ENCODE measurements around the gene HDGFL1.

- TF ChIP-seq CTCF (conservative IDR thresholded peaks at IDR 0.05 in 1 of 2, IDR thresholded peaks at IDR 0.05 in 1 of 2; ENCODE audit: extremely low read depth in 1 of 2, insufficient read depth in 1 of 2, low read depth in 1 of 2, low read length in 2 of 2), result no peak
- no peak for TF ChIP-seq EZH2 (IDR thresholded peaks at IDR 0.05; ENCODE audit: borderline replicate concordance, low read length)
Measured at GRCh38 chr6:22575190-22575589, 5.8 kb downstream of the HDGFL1 start.
